Aorta (tissue), 5 donors: ENCODE data around the gene CHAT. TPM values are rescaled to one million over a fixed set of nuclear protein-coding genes. Genes with fewer than 3 reads are reported as not detected.

ENCODE experiments used
- ATAC-seq: fragments of 200-7000 bp; cut with Tn5 transposase; one replicate; pipeline ENCODE4 v1.9.1; 2022; ENCODE audit warnings: moderate library complexity; ENCODE audit not compliant: low FRiP score
- DNase-seq, 2 donors: peaks; one replicate each; pipeline ENCODE4 v3.0.0-alpha.2; 2020
- H3K27ac ChIP-seq, 2 donors: one replicate each; pipeline ENCODE4 v1.5.1; 2013; ENCODE audit warnings: low read length in 2 of 2, mild to moderate bottlenecking in 2 of 2, moderate library complexity in 2 of 2, control low read depth in 1 of 2, inconsistent platforms in 1 of 2, low read depth in 1 of 2
- H3K27me3 ChIP-seq, 2 donors: one replicate each; pipeline ENCODE4 v1.6.1; 2013; ENCODE audit warnings: control low read depth in 1 of 2, low read length in 1 of 2, mild to moderate bottlenecking in 1 of 2, moderate library complexity in 1 of 2; ENCODE audit not compliant: insufficient read depth in 2 of 2, control insufficient read depth in 1 of 2
- H3K36me3 ChIP-seq, 2 donors: one replicate each; pipeline ENCODE4 v1.6.1; 2013; ENCODE audit warnings: control low read depth in 1 of 2, low read length in 1 of 2, mild to moderate bottlenecking in 1 of 2; ENCODE audit not compliant: insufficient read depth in 2 of 2, control insufficient read depth in 1 of 2
- H3K4me1 ChIP-seq, 2 donors: one replicate each; pipeline ENCODE4 v1.6.1; 2013; ENCODE audit warnings: low read length in 2 of 2, control low read depth in 1 of 2, mild to moderate bottlenecking in 1 of 2, moderate library complexity in 1 of 2; ENCODE audit not compliant: insufficient read depth in 2 of 2, control insufficient read depth in 1 of 2
- H3K4me3 ChIP-seq, 2 donors: one replicate each; pipeline ENCODE4 v1.5.1; 2013; ENCODE audit warnings: low read length in 2 of 2, control low read depth in 1 of 2, mild to moderate bottlenecking in 1 of 2
- H3K9me3 ChIP-seq: one replicate; pipeline ENCODE4 v1.6.1; 2013; ENCODE audit warnings: mild to moderate bottlenecking, low read length; ENCODE audit not compliant: control insufficient read depth
- WGBS, 2 donors: extraction: QIAGEN DNeasy Blood & Tissue Kit; methylation state at CpG; one replicate each; pipeline ENCODE4 v1.1.7; 2013; 5-methylcytosine and 5-hydroxymethylcytosine counted together
- intact Hi-C, 2 donors: fragments of 100-400 bp; cut with DNase I; formaldehyde crosslinking; loops; one replicate each; pipeline versions ENCODE4 v1.14.2 to v1.15.0; 2022
- polyA plus RNA-seq, 2 donors: library from polyadenylated mRNA; stranded (reverse); fragments of 200-250 nt; gene quantifications; one replicate each; pipeline ENCODE4 v1.2.3, GENCODE V29; 2013
- total RNA-seq, 2 donors: library from RNA; stranded (reverse); fragmentation: NEBNext Ultra II Directional; extraction: Animal tissue kit (Norgen Biotek cat#: 25700); gene quantifications; one replicate each; pipeline ENCODE4 v1.2.1, GENCODE V29; 2021
- donor health status: healthy with polysubstance abuse.
- donor health status: Bipolar disorder and iron deficiency.
- donor health status: DM: no; HTN: no; CAD: no.
- donor health status: DM: no; HTN: no; CAD: no.
- donor health status: DM: yes; HTN: yes; CAD: no.

Gene CHAT
- total and polyA plus RNA-seq, 4 donors: not detected

GRCh38 chr10:49595003-49595712, 18.7 kb upstream of the CHAT start:
- no peaks in the 10 kb centered on the region for H3K27me3 ChIP-seq

GRCh38 chr10:49595713-49596492, 17.9 kb upstream of the CHAT start:
- no peaks in the 10 kb centered on the region for H3K27me3 ChIP-seq
- no peak overlapping the region for H3K27ac ChIP-seq
- H3K36me3 ChIP-seq: no peaks in the 10 kb centered on the region
- no peak overlapping the region for H3K4me3 ChIP-seq
- intact Hi-C loops: no loop called here
- DNase-seq (no peak), ATAC-seq (no peak)
- H3K9me3 ChIP-seq: no peaks in the 10 kb centered on the region
- no peaks in the 10 kb centered on the region for H3K4me1 ChIP-seq
- 80 to 81% methylated on average over 13 of the region's 13 CpGs for WGBS, 2 donors

More at GRCh38 chr10:49595003-49595712, 18.7 kb upstream of the CHAT start:
- Histone ChIP-seq H3K4me3 (no peak overlapping the region), H3K9me3 (no peaks in the 10 kb centered on the region), H3K27ac (no peak overlapping the region), H3K4me1 (no peaks in the 10 kb centered on the region), H3K36me3 (no peaks in the 10 kb centered on the region)
- ATAC-seq: no peak
- 56 to 66% methylated on average over 10 of the region's 10 CpGs for WGBS, 2 donors
- intact Hi-C loops: no loop called here
- no peak for DNase-seq

- no peak overlapping the region for H3K27ac ChIP-seq
- no peaks in the 10 kb centered on the region for H3K36me3 ChIP-seq
- H3K9me3 ChIP-seq: no peaks in the 10 kb centered on the region
- no peak overlapping the region for H3K4me3 ChIP-seq
- H3K4me1 ChIP-seq: no peaks in the 10 kb centered on the region
- ATAC-seq (no peak), DNase-seq (no peak)
- 56% methylated on average over 3 of the region's 3 CpGs for WGBS, 2 donors
- intact Hi-C loops: no loop called here
- no peaks in the 10 kb centered on the region for H3K27me3 ChIP-seq
Observed at GRCh38 chr10:49596493-49596809, 17.4 kb upstream of the CHAT start.

- H3K27me3 ChIP-seq: no peaks in the 10 kb centered on the region
- no peaks in the 10 kb centered on the region for H3K36me3 ChIP-seq
- 72 to 74% methylated on average over 3 of the region's 3 CpGs for WGBS, 2 donors
- no peak overlapping the region for H3K4me3 ChIP-seq
- intact Hi-C loops: no loop called here
- H3K27ac ChIP-seq: no peak overlapping the region
- no peaks in the 10 kb centered on the region for H3K9me3 ChIP-seq
- no peak for DNase-seq
- ATAC-seq: no peak
- H3K4me1 ChIP-seq: no peaks in the 10 kb centered on the region
Observed at GRCh38 chr10:49596836-49597235, 17.0 kb upstream of the CHAT start.

DNA sequence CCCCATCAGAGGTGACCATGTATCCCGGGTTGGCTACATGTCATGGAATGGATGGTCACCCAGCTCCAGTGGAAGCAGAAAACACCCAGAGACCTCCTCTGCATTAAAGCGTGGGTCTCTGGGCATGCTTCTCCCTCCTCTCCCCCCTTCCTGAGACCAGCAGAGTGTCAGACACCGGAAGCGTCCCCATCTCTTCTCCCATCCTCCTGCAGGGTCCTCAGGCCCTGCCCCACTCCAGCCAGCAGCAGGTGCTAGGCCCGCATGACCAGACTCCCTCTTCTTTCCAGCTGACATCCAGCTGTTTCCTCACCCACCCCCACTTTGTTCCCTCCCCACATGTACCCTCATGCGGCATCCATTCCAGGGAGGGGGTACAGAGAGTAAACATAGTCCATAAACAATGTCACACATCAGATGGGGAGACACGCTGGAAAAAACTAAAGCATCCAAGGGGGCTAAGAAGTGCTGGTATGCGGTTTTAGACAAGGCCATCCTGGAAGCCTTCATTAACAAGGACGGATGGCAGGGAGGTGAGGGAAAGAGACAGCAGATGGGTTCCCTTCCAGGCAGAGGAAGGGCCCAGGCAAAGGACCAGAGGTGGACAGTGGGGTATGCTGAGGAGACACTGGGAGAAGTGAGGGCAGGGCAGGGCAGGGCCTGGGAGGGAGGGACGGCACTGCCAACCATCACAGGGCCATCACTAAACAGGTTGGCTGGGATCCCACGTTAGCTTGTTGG, 16.2 kb upstream of the CHAT start:
- DNase-seq (no peak), ATAC-seq (no peak)
- H3K4me3 ChIP-seq: no peak overlapping the region
- no peaks in the 10 kb centered on the region for H3K27me3 ChIP-seq
- H3K9me3 ChIP-seq: no peaks in the 10 kb centered on the region
- H3K27ac ChIP-seq: no peak overlapping the region
- intact Hi-C loops: no loop called here
- 83% methylated on average over 11 of the region's 11 CpGs for WGBS, 2 donors
- no peaks in the 10 kb centered on the region for H3K36me3 ChIP-seq
- no peaks in the 10 kb centered on the region for H3K4me1 ChIP-seq

- no peak overlapping the region for H3K27ac ChIP-seq
- ATAC-seq: no peak
- 79 to 80% methylated on average over 8 of the region's 8 CpGs for WGBS, 2 donors
- H3K9me3 ChIP-seq: no peaks in the 10 kb centered on the region
- H3K4me1 ChIP-seq: no peaks in the 10 kb centered on the region
- no peak for DNase-seq
- intact Hi-C loops: no loop called here
- H3K4me3 ChIP-seq: no peak overlapping the region
- peaks cover 0 to 3% of the 10 kb centered on the region in 2 donors for H3K27me3 ChIP-seq
- no peaks in the 10 kb centered on the region for H3K36me3 ChIP-seq
Observed at GRCh38 chr10:49598164-49598856, 15.5 kb upstream of the CHAT start.

DNA sequence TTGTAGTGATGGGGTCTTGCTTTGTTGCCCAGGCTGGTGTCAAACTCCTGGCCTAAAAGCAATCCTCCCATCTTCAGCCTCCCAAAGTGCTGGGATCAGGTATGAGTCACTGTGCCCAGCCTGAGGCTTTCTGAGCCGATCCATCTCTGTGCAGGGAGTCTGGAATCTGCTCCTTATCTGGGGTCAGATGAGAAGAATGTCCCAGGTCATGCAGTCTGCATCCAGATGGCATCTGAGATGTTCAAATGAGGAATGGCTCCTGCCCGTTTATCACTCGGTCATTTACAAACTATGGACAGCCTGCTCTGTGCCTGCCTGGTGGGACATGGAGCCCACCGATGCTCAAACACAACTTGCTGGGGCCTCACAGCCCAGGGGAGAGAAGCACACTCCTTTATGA, 14.9 kb upstream of the CHAT start:
- H3K27ac ChIP-seq: no peak overlapping the region
- H3K27me3 ChIP-seq: peaks cover 0 to 3% of the 10 kb centered on the region in 2 donors
- no peak overlapping the region for H3K4me3 ChIP-seq
- DNase-seq (no peak), ATAC-seq (no peak)
- intact Hi-C loops: no loop called here
- no peaks in the 10 kb centered on the region for H3K9me3 ChIP-seq
- H3K36me3 ChIP-seq: no peaks in the 10 kb centered on the region
- no peaks in the 10 kb centered on the region for H3K4me1 ChIP-seq
- 61 to 62% methylated on average over 4 of the region's 4 CpGs for WGBS, 2 donors

DNA sequence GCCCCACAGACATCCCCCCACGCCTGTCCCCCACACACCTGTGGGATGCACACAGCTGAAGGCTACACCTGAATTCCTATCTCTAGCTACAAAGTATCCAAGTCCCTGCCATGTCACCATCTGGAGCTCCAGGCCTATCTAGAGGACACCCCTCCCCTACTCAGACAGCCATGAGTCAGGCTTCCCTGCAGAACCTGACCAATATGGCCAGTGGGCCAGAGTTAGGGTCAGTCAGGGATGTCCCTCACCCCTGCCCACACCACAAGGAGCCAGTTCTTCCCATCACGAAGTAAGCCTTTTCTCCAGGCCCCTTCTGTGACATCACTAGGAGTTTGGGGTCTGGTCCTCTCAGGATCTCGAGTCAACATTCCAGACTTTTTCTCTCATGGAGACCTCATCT, 14.3 kb upstream of the CHAT start:
- Histone ChIP-seq H3K36me3 (no peaks in the 10 kb centered on the region), H3K9me3 (no peaks in the 10 kb centered on the region), H3K4me1 (no peaks in the 10 kb centered on the region), H3K4me3 (no peak overlapping the region), H3K27ac (no peak overlapping the region), H3K27me3 (peaks cover 0 to 3% of the 10 kb centered on the region in 2 donors)
- intact Hi-C loops: no loop called here
- ATAC-seq (no peak), DNase-seq (no peak)
- WGBS, 2 donors: 61 to 70% methylated on average over 3 of the region's 3 CpGs
